Naive thymus-derived CD8-positive, alpha-beta T cell (primary cell): ENCODE measurements around the gene PRSS56. TPM values are rescaled to one million over a fixed set of nuclear protein-coding genes. Genes with fewer than 3 reads are reported as not detected.

Experiments
- ATAC-seq, 2 donors: fragments of 150-1000 bp; cut with Tn5 transposase in 1 of 2; sonication (Bioruptor Pico), chemical (Tn5 transposase) in 1 of 2; 1 replicate in 1 of 2; 2 replicates in 1 of 2; pipeline ENCODE4 v1.10.0; 2021; ENCODE audit warnings: mild to moderate bottlenecking in 2 of 2, moderate library complexity in 2 of 2
- POLR2A ChIA-PET: fragments of 350-600 bp; sonication (Branson Sonifier 250); formaldehyde crosslinking; loops from one replicate; lab custom pipeline; 2021; ENCODE audit warnings: antibody characterized with exemption; lab: Charles Lee
- DNase-seq, 10 donors: peaks; one replicate each; pipeline versions ENCODE4 v3.0.0 to v3.0.0-alpha.2; 2020 to 2022
- H3K27ac Mint-ChIP-seq, 10 donors: one replicate each; pipeline ENCODE4 v1.8.0; 2020 to 2022; ENCODE audit warnings: mild to moderate bottlenecking in 10 of 10, mixed read lengths in 10 of 10, moderate library complexity in 4 of 10, inconsistent platforms in 1 of 10
- H3K27me3 Mint-ChIP-seq, 5 donors: one replicate each; pipeline ENCODE4 v1.8.0; 2021 to 2022; ENCODE audit warnings: mixed read lengths in 5 of 5
- H3K36me3 Mint-ChIP-seq, 3 donors: one replicate each; pipeline ENCODE4 v1.8.0; 2020 to 2022; ENCODE audit warnings: mixed read lengths in 3 of 3, mild to moderate bottlenecking in 2 of 3, inconsistent platforms in 1 of 3
- H3K4me1 Mint-ChIP-seq, 4 donors: one replicate each; pipeline ENCODE4 v1.8.0; 2021 to 2022; ENCODE audit warnings: mixed read lengths in 4 of 4
- H3K4me3 Mint-ChIP-seq, 10 donors: one replicate each; pipeline ENCODE4 v1.8.0; 2020 to 2022; ENCODE audit warnings: mild to moderate bottlenecking in 10 of 10, mixed read lengths in 10 of 10, moderate library complexity in 6 of 10, inconsistent platforms in 1 of 10
- H3K9me3 Mint-ChIP-seq, 9 donors: one replicate each; pipeline ENCODE4 v1.8.0; 2020 to 2022; ENCODE audit warnings: mixed read lengths in 9 of 9, mild to moderate bottlenecking in 3 of 9, inconsistent platforms in 1 of 9, moderate library complexity in 1 of 9
- polyA plus RNA-seq, 3 donors: library from polyadenylated mRNA; unstranded; fragments of 300-500 nt; fragmentation: Illumina TruSeq; gene quantifications; one replicate each; pipeline ENCODE4 v1.2.3, GENCODE V29; 2021
- total RNA-seq, 8 experiments: library from RNA in 2 of 8; stranded (reverse) in 2 of 8; gene quantifications; one replicate each; pipeline ENCODE4 v1.2.3 and lab custom pipeline; 2021 to 2026

PRSS56 gene
- total and polyA plus RNA-seq, 5 experiments from 2014 or later: not detected

DNA sequence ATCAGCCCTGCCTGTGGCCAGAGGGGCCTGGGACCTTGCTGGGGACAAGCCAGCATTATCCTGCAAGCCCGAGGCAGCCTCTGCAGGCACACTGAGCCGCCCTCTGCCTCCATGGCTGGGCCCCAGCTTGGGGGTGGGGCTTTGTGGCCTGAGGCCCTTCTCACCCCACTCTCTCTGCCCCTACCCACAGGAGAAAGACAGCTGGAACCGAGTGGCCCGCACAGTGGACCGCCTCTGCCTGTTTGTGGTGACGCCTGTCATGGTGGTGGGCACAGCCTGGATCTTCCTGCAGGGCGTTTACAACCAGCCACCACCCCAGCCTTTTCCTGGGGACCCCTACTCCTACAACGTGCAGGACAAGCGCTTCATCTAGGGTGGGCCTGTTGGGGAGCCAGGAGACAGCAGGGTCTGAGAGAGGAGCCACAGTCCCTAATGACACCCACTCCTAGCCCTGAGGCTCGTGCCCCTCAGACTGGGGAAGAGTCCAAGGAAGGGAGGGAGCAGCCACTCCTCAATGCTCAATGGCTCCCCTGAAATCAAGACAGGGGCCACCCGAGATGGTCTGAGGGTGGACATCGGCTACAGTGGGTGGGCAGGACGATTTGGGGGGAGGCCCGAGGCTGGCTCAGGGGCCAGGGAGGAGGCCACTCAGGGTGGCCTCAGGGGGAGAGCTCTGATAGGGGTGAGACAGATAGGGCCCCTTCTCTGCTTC lies 14.9 kb downstream of the PRSS56 start:
- Mint-ChIP-seq H3K4me1 (peaks cover 5 to 14% (median 9%) of the 10 kb centered on the region in 4 donors), H3K4me3 (no peak overlapping the region), H3K27ac (no peak overlapping the region), H3K27me3 (peaks cover 3 to 24% (median 7%) of the 10 kb centered on the region in 5 donors), H3K36me3 (no peaks in the 10 kb centered on the region), H3K9me3 (no peaks in the 10 kb centered on the region)
- DNase-seq (no peak), ATAC-seq (no peak)
- POLR2A ChIA-PET: no interaction called here

DNA sequence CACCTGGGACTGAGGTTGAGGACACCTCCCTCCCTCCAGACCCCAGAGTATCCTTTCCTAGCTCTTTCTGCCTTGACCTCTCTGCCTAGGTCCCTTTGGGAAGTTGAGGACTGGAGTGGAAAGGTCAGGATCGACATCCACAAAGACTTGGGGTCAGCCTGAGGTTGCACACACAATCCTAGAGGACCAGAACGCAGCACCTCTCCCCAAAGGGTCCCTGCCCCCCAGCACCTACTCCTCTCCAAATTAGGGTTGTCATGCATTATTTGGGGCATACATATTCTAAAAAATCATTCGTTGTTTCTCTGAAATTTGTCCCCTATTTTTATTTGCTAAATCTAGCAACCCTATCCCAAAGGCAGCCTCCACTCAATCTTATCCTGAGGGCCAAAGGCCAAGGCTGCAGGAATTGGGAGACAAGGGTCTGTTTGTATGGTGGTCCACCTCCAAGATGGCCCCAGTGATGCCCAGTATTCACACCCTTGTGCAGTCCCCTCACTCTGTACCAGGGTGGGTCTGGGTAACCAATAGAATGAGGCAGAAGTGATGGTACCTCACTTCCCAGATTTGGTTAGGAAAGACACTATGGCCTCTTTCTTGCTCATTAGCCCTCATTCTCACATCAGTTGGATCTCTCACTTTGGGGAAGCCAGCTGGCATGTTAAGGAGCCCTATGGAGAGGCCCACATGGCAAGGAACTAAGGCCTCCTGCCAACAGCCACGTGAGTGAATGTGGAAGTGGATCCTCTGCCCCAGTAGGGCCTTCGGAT lies 15.8 kb downstream of the PRSS56 start:
- Mint-ChIP-seq H3K4me1 (peaks cover 5 to 20% (median 10%) of the 10 kb centered on the region in 4 donors), H3K9me3 (no peaks in the 10 kb centered on the region), H3K4me3 (no peak overlapping the region), H3K36me3 (no peaks in the 10 kb centered on the region), H3K27ac (no peak overlapping the region), H3K27me3 (peaks cover 0 to 15% (median 7%) of the 10 kb centered on the region in 5 donors)
- POLR2A ChIA-PET: interaction anchor here (0.9 kb wide), 1 partner anchor 14 kb away, joined by 3 read pairs; the partner anchor contains the start of genes EIF4E2 and TIGD1
- ATAC-seq (no peak), DNase-seq (no peak)

DNA sequence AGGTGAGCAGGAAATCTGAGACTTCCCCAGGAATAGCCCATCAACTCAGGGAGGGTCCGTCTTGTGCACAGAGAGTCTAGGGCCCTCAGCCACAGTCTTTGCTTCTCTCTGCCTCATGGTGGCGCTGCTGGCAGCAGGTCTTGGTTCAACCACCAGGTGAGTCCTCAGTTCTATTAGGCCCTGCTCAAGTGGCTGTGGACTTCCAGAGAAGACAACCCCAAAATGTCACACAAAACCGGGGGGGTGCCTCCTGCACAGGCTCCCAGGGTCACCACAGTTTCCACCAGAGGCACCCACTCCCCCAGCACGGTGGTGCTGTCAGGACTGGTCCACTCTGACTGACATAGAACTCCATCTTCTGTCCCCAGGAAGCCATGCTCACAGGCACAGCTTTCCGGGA lies 16.9 kb downstream of the PRSS56 start:
- no peaks in the 10 kb centered on the region for H3K36me3 Mint-ChIP-seq
- H3K4me1 Mint-ChIP-seq: peaks cover 7 to 24% (median 12%) of the 10 kb centered on the region in 4 donors
- H3K4me3 Mint-ChIP-seq: no peak overlapping the region
- peaks cover 0 to 14% (median 7%) of the 10 kb centered on the region in 5 donors for H3K27me3 Mint-ChIP-seq
- no peaks in the 10 kb centered on the region for H3K9me3 Mint-ChIP-seq
- POLR2A ChIA-PET: interaction anchor here (0.9 kb wide), 1 partner anchor 13 kb away, joined by 3 read pairs; the partner anchor contains the start of genes EIF4E2 and TIGD1
- ATAC-seq (no peak), DNase-seq (no peak)
- no peak overlapping the region for H3K27ac Mint-ChIP-seq

DNA sequence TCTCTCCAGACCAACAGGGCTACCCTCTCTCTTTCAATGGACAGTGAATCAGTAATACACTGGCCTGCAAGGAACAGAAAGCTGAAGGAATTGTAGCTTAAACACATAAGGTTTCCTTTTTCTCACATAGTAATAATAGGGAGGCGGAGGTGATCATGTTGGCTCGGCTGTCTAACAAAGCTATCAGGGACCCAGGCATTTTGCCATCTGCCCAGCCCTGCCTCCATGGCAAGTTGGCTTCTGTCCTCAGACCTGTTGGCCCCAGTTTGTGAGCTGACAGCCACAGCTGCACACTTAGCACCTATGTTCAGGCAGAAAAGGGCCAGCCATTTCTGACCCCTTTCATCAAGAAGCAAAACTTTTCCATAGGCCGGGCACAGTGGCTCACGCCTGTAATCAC lies 17.3 kb downstream of the PRSS56 start:
- no peak for ATAC-seq
- DNase-seq: no peak
- Mint-ChIP-seq H3K36me3 (no peaks in the 10 kb centered on the region), H3K4me3 (no peak overlapping the region), H3K4me1 (peaks cover 7 to 28% (median 13%) of the 10 kb centered on the region in 4 donors), H3K27me3 (peaks cover 0 to 14% (median 7%) of the 10 kb centered on the region in 5 donors), H3K27ac (peak overlapping the region in 1 of 10 donors; percentile 16), H3K9me3 (no peaks in the 10 kb centered on the region)
- POLR2A ChIA-PET: no interaction called here

DNA sequence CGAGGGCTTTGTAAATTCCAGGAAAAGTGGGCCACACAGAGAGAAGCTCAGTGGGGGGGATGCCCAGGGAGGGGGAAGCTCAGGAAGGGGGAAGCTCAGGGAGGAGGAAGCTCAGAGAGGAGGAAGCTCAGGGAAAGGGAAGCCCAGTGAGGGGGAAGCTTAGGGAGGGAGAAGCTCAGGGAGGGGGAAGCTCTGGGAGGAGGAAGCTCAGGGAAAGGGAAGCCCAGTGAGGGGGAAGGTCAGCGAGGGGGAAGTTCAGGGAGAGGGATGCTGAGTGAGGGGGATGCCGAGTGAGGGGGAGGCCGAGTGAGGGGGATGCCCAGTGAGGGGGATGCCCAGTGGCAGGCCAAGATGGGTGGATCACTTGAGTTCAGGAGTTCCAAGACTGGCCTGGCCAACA lies 18.5 kb downstream of the PRSS56 start:
- Mint-ChIP-seq H3K9me3 (peaks cover 0 to 2% (median 0%) of the 10 kb centered on the region in 9 donors), H3K4me3 (no peak overlapping the region), H3K27ac (peak overlapping the region in 3 of 10 donors; percentile 0 to 51 (median 32)), H3K4me1 (peaks cover 13 to 37% (median 17%) of the 10 kb centered on the region in 4 donors), H3K27me3 (peaks cover 0 to 6% (median 3%) of the 10 kb centered on the region in 5 donors), H3K36me3 (no peaks in the 10 kb centered on the region)
- POLR2A ChIA-PET: interaction anchor here (0.7 kb wide), 1 partner anchor 11 kb away, joined by 6 read pairs; the partner anchor contains the start of gene TIGD1
- DNase-seq: no peak
- ATAC-seq: no peak

DNA sequence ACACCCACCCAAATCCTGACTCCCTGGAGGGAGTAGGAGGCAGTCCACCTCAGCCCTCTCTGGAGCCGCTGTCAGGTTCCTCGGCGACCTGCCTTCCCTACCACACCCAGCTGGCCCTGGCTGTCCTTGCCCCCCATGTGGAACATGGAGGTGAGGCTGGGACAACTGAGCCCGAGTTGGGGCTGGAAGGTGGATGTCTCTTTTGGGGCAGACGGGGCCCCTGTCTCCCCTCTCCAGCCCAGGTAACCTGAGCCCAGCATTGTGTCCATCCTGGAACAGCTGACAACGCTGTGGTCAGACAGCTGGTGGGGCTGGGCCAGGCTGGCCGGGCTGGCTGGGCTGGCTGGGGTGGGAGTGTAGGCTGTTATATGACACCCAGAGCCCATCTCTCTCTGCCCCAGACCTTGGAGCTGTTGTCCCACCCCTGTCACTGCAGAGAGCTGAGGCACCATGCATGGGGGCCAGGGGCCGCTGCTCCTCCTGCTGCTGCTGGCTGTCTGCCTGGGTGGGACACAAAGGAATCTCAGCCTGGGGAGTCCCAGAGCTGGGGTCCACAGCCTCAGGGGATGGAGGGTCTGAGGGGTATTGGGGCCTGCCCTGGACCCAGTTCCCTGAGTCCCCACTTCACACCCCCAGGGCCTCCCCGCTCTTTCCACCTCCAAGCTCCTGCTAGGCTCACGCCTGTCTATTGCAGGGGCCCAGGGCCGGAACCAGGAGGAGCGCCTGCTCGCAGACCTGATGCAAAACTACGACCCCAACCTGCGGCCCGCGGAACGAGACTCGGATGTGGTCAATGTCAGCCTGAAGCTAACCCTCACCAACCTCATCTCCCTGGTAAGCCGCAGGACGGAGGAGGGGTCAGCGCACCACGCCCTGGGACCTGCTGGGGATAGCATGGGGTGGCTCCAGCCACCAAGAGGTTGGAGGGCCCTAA lies 19.4 kb downstream of the PRSS56 start, which contains the start of gene CHRNG:
TSS of gene CHRNG (plus strand) at position 395 of the 934 bp plus-strand sequence. CDS start at position 451, 56 bp downstream.
- POLR2A ChIA-PET: no interaction called here
- Mint-ChIP-seq H3K9me3 (peaks cover 0 to 2% (median 0%) of the 10 kb centered on the region in 9 donors), H3K4me1 (peaks cover 16 to 43% (median 18%) of the 10 kb centered on the region in 4 donors), H3K36me3 (peaks cover 0 to 4% (median 2%) of the 10 kb centered on the region in 3 donors), H3K27ac (peak within 1 kb of the TSS in 6 of 10 donors; percentile 0 to 75 (median 36)), H3K27me3 (peaks cover 0 to 4% (median 2%) of the 10 kb centered on the region in 5 donors), H3K4me3 (no peak within 1 kb of the TSS)
- DNase-seq (no peak), ATAC-seq (no peak)

DNA sequence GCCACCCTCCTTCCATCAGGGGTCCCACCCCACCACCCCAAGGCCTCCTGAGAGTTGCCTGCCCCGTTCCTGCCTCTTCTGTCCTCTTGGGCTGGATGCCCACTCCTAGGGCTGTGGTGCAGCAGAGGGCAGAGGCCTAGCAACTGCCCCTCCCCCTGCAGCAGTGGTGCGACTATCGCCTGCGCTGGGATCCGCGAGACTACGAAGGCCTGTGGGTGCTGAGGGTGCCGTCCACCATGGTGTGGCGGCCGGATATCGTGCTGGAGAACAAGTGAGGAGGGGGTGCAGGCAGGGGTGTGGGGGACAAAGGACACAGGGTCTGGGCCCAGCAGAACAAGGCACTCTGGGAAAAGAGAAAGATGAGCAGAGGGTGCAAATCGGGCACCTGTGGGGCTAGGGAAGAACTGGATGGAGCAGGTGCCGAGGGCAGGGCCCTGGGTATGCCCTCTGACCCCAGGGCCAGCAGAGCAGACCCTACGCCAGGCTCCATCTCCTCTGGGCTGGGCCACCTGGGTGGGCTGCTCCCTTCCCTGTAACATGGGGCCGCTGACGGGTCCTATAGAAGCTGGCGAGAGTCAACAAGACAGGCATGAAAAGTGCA lies 20.4 kb downstream of the PRSS56 start:
- Mint-ChIP-seq H3K36me3 (peaks cover 0 to 10% (median 6%) of the 10 kb centered on the region in 3 donors), H3K4me3 (no peak overlapping the region), H3K27ac (peak overlapping the region in 2 of 10 donors; percentile 22 to 70), H3K27me3 (peaks cover 0 to 4% (median 2%) of the 10 kb centered on the region in 5 donors), H3K9me3 (peaks cover 0 to 2% (median 0%) of the 10 kb centered on the region in 9 donors), H3K4me1 (peaks cover 17 to 47% (median 19%) of the 10 kb centered on the region in 4 donors)
- DNase-seq: no peak
- no peak for ATAC-seq
- POLR2A ChIA-PET: no interaction called here

DNA sequence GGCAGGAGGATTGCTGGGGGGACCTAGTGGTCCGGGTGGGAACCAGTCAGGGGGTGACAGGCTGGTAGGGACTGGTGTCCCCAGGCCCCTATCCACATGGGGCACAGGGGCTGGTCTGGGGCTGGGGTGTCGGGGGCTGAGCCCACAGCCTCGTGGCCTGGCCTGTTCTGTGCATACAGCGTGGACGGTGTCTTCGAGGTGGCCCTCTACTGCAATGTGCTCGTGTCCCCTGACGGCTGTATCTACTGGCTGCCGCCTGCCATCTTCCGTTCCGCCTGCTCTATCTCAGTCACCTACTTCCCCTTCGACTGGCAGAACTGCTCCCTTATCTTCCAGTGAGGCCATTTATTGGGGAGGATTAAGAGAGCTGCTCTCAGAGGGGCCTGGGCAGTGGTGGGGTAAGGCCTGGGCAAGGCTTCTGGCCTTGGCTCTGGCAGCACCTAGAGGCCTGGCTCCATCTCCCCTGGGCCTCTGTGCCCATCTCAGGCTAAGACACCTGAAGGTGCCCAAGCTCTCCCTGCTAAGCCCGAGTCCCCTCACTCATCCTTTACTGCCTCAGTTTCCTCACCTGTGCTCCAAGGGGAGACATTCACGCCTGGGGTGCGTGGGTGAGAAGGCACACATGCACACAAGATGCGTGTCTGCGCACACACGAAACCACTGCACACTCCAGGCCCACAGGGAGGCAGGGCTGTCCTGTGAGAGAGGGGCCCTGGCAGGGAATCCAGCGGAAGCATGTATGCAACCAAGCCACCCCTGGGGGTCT lies 21.2 kb downstream of the PRSS56 start:
- Mint-ChIP-seq H3K9me3 (peaks cover 0 to 2% (median 0%) of the 10 kb centered on the region in 9 donors), H3K27me3 (peaks cover 0 to 3% (median 0%) of the 10 kb centered on the region in 5 donors), H3K4me3 (peak overlapping the region in 1 of 10 donors; percentile 19), H3K27ac (peak overlapping the region in 3 of 10 donors; percentile 14 to 29 (median 28)), H3K4me1 (peaks cover 18 to 48% (median 26%) of the 10 kb centered on the region in 4 donors), H3K36me3 (peaks cover 0 to 19% (median 13%) of the 10 kb centered on the region in 3 donors)
- no peak for DNase-seq
- peak in 1 of 2 donors; percentile 18 for ATAC-seq
- POLR2A ChIA-PET: no interaction called here

DNA sequence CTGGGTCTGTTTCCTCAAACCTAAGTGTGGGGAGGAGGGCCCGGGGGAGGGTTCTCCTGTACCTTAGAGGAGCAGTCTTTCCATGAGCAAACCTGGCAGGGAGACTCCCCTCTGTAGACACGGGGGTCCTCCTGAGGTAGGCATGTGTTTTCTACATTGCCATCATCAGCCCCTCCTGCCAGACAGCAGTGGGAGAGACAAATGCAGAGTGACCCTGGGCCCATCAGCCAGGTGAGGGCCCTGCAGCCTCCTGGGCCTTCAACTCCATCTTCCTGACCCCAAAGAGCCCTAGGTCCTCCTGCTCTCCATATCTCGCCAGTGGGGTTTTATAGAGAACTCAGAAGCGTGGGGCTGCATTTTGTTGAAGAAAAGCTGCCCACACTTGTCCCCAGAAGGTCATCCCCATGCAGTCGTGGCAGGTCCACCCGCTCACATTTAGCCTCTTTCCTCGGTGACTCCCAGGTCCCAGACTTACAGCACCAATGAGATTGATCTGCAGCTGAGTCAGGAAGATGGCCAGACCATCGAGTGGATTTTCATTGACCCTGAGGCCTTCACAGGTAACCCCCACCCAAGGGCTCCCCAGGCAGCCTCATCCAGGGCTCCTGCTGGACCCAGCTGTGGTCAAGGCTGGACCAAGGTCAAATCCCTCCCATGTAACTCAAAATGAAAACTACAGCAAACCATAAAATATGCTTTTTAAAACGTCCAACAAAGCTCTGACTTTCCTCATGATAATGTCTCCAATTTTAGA lies 21.9 kb downstream of the PRSS56 start:
- Mint-ChIP-seq H3K27ac (peak overlapping the region in 5 of 10 donors; percentile 41 to 68 (median 52)), H3K4me3 (no peak overlapping the region), H3K36me3 (peaks cover 0 to 22% (median 17%) of the 10 kb centered on the region in 3 donors), H3K9me3 (peaks cover 0 to 2% (median 0%) of the 10 kb centered on the region in 9 donors), H3K4me1 (peaks cover 16 to 53% (median 30%) of the 10 kb centered on the region in 4 donors), H3K27me3 (peaks cover 0 to 2% (median 0%) of the 10 kb centered on the region in 5 donors)
- ATAC-seq (peak in 1 of 2 donors; percentile 24), DNase-seq (no peak)
- POLR2A ChIA-PET: no interaction called here

DNA sequence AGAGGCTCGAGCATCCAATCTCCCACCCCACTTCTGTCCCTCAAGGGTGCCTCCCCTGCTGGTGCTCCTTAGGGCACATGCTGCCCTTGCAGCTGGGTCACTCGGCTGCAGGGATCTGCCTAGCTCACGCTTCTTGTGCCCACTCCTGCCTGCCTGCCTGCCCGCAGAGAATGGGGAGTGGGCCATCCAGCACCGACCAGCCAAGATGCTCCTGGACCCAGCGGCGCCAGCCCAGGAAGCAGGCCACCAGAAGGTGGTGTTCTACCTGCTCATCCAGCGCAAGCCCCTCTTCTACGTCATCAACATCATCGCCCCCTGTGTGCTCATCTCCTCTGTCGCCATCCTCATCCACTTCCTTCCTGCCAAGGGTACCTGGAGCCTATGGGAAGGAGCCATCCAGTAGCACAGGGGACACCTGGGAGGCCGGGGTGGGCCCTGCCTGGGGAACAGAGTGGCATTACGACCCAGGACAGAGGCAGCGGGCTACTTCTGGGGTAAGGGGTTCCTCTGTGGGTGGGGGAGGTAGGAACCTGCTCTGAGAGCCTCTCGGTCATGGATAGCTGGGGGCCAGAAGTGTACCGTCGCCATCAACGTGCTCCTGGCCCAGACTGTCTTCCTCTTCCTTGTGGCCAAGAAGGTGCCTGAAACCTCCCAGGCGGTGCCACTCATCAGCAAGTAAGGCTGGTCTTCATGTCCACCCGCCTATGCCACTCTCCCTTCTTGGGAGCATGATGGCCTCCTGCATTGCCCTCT lies 22.7 kb downstream of the PRSS56 start:
- no peak for DNase-seq
- peaks cover 0 to 2% (median 0%) of the 10 kb centered on the region in 9 donors for H3K9me3 Mint-ChIP-seq
- peak overlapping the region in 5 of 10 donors; percentile 29 to 68 (median 44) for H3K27ac Mint-ChIP-seq
- H3K4me3 Mint-ChIP-seq: peak overlapping the region in 1 of 10 donors; percentile 51
- POLR2A ChIA-PET: no interaction called here
- ATAC-seq: no peak
- peaks cover 18 to 60% (median 38%) of the 10 kb centered on the region in 4 donors for H3K4me1 Mint-ChIP-seq
- peaks cover 0 to 23% (median 22%) of the 10 kb centered on the region in 3 donors for H3K36me3 Mint-ChIP-seq
- peaks cover 0 to 2% (median 0%) of the 10 kb centered on the region in 5 donors for H3K27me3 Mint-ChIP-seq
